Fibroblast of lung (primary cell): ENCODE results near the gene SMTN. TPM values are rescaled to one million over a fixed set of nuclear protein-coding genes. Genes with fewer than 3 reads are reported as not detected.
A peak's percentile ranks its signal among the peaks of the same experiment; 100 is the strongest.

Experiments used
- DNase-seq, 2 donors: peaks; one replicate each; pipeline versions ENCODE4 v3.0.0 to v3.0.0-alpha.2; 2010; ENCODE audit warnings: low read depth in 2 of 2
- H2AFZ ChIP-seq: 2 replicates; pipeline ENCODE4 v1.5.1; 2012; ENCODE audit warnings: low read length, control low read depth, inconsistent platforms
- H3K27ac ChIP-seq: 2 replicates; pipeline ENCODE4 v1.5.1; 2011; ENCODE audit warnings: low read length, control low read depth; ENCODE audit not compliant: insufficient read depth
- H3K27me3 ChIP-seq: 2 replicates; pipeline ENCODE4 v1.5.1; 2011; ENCODE audit warnings: mild to moderate bottlenecking, low read length; ENCODE audit not compliant: control insufficient read depth, insufficient read depth
- H3K36me3 ChIP-seq: 2 replicates; pipeline ENCODE4 v1.5.1; 2011; ENCODE audit warnings: low read length; ENCODE audit not compliant: control insufficient read depth, insufficient read depth
- H3K4me1 ChIP-seq: 2 replicates; pipeline ENCODE4 v1.5.1; 2011; ENCODE audit warnings: low read length; ENCODE audit not compliant: control insufficient read depth, insufficient read depth; ENCODE audit errors: extremely low read depth
- H3K4me2 ChIP-seq: 2 replicates; pipeline ENCODE4 v1.5.1; 2011; ENCODE audit warnings: low read length, control low read depth; ENCODE audit not compliant: insufficient read depth; ENCODE audit errors: extremely low read depth
- H3K4me3 ChIP-seq, 4 experiments: fragments of 200-600 bp in 1 of 4; sonication (generic) in 1 of 4; replicated peaks in 1 of 4; 2 replicates each; pipeline ENCODE4 v1.5.1; 2011 to 2016; ENCODE audit warnings: low read length in 4 of 4, low read depth in 3 of 4, mild to moderate bottlenecking in 3 of 4, control low read depth in 2 of 4, inconsistent platforms in 1 of 4, mixed read lengths in 1 of 4; ENCODE audit not compliant: insufficient read depth in 1 of 4; ENCODE audit errors: control extremely low read depth in 1 of 4
- H3K79me2 ChIP-seq: 2 replicates; pipeline ENCODE4 v1.5.1; 2012; ENCODE audit warnings: mild to moderate bottlenecking, low read length, inconsistent platforms; ENCODE audit not compliant: control insufficient read depth, insufficient read depth
- H3K9ac ChIP-seq: 2 replicates; pipeline ENCODE4 v1.5.1; 2011; ENCODE audit warnings: mild to moderate bottlenecking, low read length, control low read depth; ENCODE audit not compliant: insufficient read depth
- H3K9me3 ChIP-seq: 2 replicates; pipeline ENCODE4 v1.5.1; 2012; ENCODE audit warnings: low read depth, low read length; ENCODE audit not compliant: control insufficient read depth, insufficient read depth
- H4K20me1 ChIP-seq: 2 replicates; pipeline ENCODE4 v1.5.1; 2011; ENCODE audit warnings: low read length; ENCODE audit not compliant: control insufficient read depth, insufficient read depth; ENCODE audit errors: extremely low read depth
- EZH2 ChIP-seq: IDR thresholded peaks from 2 replicates; pipeline ENCODE4 v1.5.1; 2012; ENCODE audit warnings: low read length, control low read depth, mild to moderate bottlenecking; ENCODE audit errors: missing control alignments
- polyA plus RNA-seq, 2 donors: library from polyadenylated mRNA; depleted of rRNA in 1 of 2; stranded (reverse) in 1 of 2; unstranded in 1 of 2; fragments of >200 nt; gene quantifications; 2 replicates each; pipeline ENCODE4 v1.2.1, GENCODE V29; 2011 to 2012; ENCODE audit warnings: missing spikeins in 1 of 2
- total RNA-seq: library from RNA; depleted of rRNA; stranded (reverse); fragments of >200 nt; gene quantifications from 2 replicates; pipeline ENCODE4 v1.2.1, GENCODE V29; 2014
- TF ChIP-seq, protein P1 (sequence below), 2 donors: IDR thresholded peaks in 1 of 2; conservative IDR thresholded peaks in 1 of 2; 1 replicate in 1 of 2; 2 replicates in 1 of 2; pipeline ENCODE4 v1.5.1; 2011 to 2012; ENCODE audit warnings: low read length in 2 of 2, control low read depth in 1 of 2, inconsistent platforms in 1 of 2, low read depth in 1 of 2, mild to moderate bottlenecking in 1 of 2

SMTN gene
- total and polyA plus RNA-seq, 2 donors (not counting 1 experiment from before 2014, with no cell fraction given): 43.7 to 95.1 TPM

DNA sequence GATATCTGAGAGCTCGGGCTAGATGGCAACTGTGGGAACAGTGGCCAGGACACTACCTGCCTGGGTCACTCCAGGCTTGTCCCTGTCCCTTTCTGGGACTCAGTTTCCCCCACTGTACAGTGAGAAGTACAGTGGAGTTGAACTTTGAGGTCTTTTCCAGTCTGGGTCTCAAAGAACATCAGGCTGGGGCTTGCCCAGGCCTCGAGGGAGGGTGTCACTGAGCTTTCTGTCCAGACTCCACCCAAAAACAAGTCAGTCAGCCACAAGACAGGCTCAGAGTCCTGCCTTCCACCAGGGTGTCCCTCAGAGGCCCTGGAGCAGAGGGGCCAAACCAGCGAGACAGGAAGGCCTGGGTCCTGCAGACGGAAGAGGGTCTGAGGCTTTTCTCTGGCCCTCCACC is 61.2 kb downstream of the SMTN start:
- TF ChIP-seq EZH2: no peak
- Histone ChIP-seq H3K4me3 (no peak overlapping the region), H3K27me3 (peaks cover 13% of the 10 kb centered on the region), H3K4me1 (no peaks in the 10 kb centered on the region), H3K79me2 (no peaks in the 10 kb centered on the region), H4K20me1 (no peaks in the 10 kb centered on the region), H3K4me2 (no peak overlapping the region), H3K36me3 (no peaks in the 10 kb centered on the region), H3K9ac (no peak overlapping the region), H3K27ac (no peak overlapping the region), H3K9me3 (no peaks in the 10 kb centered on the region), H2AFZ (no peak overlapping the region)
- DNase-seq: no peak

DNA sequence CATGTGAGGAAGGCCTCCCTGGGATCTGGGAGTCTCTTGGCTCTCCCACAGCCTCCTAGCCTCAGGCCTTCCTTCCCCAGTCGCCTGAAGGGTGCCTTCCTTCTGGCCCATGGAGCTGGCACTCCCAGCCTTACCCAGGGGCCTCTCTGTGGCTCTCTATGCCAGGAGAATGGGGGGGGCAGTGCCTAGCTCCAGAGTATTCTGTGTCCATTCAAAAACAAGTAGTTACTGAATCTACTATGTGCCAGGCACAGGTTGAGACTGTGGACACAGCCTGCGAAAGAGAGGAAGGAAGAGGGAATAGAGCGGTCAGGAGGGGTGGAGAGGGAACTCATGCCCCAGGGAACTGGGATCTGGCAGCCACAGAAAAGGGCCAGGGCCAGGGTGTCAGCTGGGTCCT is 61.9 kb downstream of the SMTN start:
- H3K4me2 ChIP-seq: no peak overlapping the region
- no peak overlapping the region for H3K4me3 ChIP-seq
- no peaks in the 10 kb centered on the region for H3K36me3 ChIP-seq
- no peak overlapping the region for H2AFZ ChIP-seq
- peaks cover 13% of the 10 kb centered on the region for H3K27me3 ChIP-seq
- no peak overlapping the region for H3K9ac ChIP-seq
- no peaks in the 10 kb centered on the region for H3K4me1 ChIP-seq
- no peaks in the 10 kb centered on the region for H3K79me2 ChIP-seq
- H4K20me1 ChIP-seq: no peaks in the 10 kb centered on the region
- DNase-seq: no peak
- no peak overlapping the region for H3K27ac ChIP-seq
- no peaks in the 10 kb centered on the region for H3K9me3 ChIP-seq
- no peak for TF ChIP-seq EZH2

DNA sequence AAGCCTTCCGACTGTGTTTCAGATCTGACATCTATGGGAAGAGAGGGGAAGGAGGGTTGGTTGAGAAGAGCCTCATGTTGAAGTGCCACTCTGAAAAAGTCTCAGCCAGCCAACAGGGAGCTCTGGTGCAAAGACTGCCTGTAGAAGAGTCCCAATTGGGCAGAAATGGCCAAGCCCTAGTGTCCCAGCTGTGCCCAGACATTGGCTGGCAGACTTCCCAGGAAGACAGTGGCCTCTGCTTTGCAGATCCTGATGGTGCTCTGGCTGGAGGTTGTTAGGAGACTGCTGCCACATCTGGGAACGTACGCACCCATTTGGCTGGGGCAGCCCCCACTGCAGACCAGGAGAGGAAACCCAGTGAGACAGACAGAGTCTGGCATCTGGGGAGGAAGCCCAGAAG is 62.4 kb downstream of the SMTN start:
- H3K9ac ChIP-seq: no peak overlapping the region
- no peak overlapping the region for H3K4me2 ChIP-seq
- H3K9me3 ChIP-seq: no peaks in the 10 kb centered on the region
- H3K36me3 ChIP-seq: no peaks in the 10 kb centered on the region
- H2AFZ ChIP-seq: no peak overlapping the region
- H3K4me3 ChIP-seq: no peak overlapping the region
- no peaks in the 10 kb centered on the region for H4K20me1 ChIP-seq
- H3K27me3 ChIP-seq: peaks cover 13% of the 10 kb centered on the region
- TF ChIP-seq EZH2: no peak
- TF ChIP-seq, protein P1, sequence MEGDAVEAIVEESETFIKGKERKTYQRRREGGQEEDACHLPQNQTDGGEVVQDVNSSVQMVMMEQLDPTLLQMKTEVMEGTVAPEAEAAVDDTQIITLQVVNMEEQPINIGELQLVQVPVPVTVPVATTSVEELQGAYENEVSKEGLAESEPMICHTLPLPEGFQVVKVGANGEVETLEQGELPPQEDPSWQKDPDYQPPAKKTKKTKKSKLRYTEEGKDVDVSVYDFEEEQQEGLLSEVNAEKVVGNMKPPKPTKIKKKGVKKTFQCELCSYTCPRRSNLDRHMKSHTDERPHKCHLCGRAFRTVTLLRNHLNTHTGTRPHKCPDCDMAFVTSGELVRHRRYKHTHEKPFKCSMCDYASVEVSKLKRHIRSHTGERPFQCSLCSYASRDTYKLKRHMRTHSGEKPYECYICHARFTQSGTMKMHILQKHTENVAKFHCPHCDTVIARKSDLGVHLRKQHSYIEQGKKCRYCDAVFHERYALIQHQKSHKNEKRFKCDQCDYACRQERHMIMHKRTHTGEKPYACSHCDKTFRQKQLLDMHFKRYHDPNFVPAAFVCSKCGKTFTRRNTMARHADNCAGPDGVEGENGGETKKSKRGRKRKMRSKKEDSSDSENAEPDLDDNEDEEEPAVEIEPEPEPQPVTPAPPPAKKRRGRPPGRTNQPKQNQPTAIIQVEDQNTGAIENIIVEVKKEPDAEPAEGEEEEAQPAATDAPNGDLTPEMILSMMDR (conservative IDR thresholded peaks at IDR 0.05 in 1 of 2, IDR thresholded peaks at IDR 0.05 in 1 of 2; ENCODE audit: low read depth in 1 of 2, low read length in 2 of 2): no peak
- H3K4me1 ChIP-seq: no peaks in the 10 kb centered on the region
- H3K27ac ChIP-seq: no peak overlapping the region
- no peak for DNase-seq
- H3K79me2 ChIP-seq: no peaks in the 10 kb centered on the region

DNA sequence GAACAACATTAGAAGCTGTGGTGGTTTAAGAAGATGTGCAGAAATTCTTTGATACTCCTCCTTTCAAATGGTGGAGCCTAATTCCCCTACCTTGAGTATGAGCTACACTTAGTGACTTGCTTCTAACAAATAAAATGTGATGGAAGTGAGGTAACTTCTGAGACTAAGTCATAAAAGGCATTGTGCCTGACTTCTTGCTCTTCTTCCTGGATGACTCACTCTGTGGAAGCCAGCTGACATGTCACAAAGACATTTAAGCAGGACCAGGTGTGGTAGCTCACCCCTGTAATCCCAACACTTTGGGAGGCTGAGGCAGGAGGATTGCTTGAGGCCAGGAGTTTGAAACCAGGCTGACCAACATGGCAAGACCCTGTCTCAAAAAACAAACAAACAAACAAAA is 63.1 kb downstream of the SMTN start:
- peak; percentile 23 to 32 for DNase-seq
- H3K27ac ChIP-seq: no peak overlapping the region
- no peak for TF ChIP-seq EZH2
- TF ChIP-seq, protein P1 (conservative IDR thresholded peaks at IDR 0.05 in 1 of 2, IDR thresholded peaks at IDR 0.05 in 1 of 2; ENCODE audit: low read depth in 1 of 2, low read length in 2 of 2): no peak

More for the DNA sequence above, 63.1 kb downstream of the SMTN start:
- Histone ChIP-seq H3K9me3 (no peaks in the 10 kb centered on the region), H4K20me1 (no peaks in the 10 kb centered on the region), H3K79me2 (no peaks in the 10 kb centered on the region), H3K27me3 (peaks cover 10% of the 10 kb centered on the region), H3K9ac (no peak overlapping the region), H2AFZ (no peak overlapping the region), H3K4me1 (no peaks in the 10 kb centered on the region), H3K36me3 (no peaks in the 10 kb centered on the region), H3K4me3 (no peak overlapping the region), H3K4me2 (no peak overlapping the region)
